HL-60 (cell line): Measurements from ENCODE around the gene RPRM.

Source experiments
- DNase-seq, 2 experiments: peaks; one replicate each; pipeline ENCODE4 v3.0.0-alpha.2; 2010 to 2020; ENCODE audit warnings: low read depth in 1 of 2, low spot score in 1 of 2
- H3K27ac ChIP-seq: fragments of 250-450 bp; sonication (Bioruptor Pico); replicated peaks from 2 replicates; pipeline ENCODE4 v1.5.1; 2020; ENCODE audit warnings: mild to moderate bottlenecking, moderate library complexity
- H3K27me3 ChIP-seq: fragments of 250-450 bp; sonication (Bioruptor Pico); 2 replicates; pipeline ENCODE4 v1.5.1; 2021; ENCODE audit warnings: mild to moderate bottlenecking, moderate library complexity; ENCODE audit not compliant: insufficient read depth, poor library complexity, severe bottlenecking
- H3K4me3 ChIP-seq: replicated peaks from 2 replicates; pipeline ENCODE4 v1.5.1; 2011; ENCODE audit warnings: mild to moderate bottlenecking, control low read depth, low read length; ENCODE audit not compliant: insufficient read depth
- GABPA ChIP-seq: IDR thresholded peaks from 2 replicates; pipeline ENCODE4 v1.6.1; 2012; ENCODE audit warnings: low read depth
- POLR2AphosphoS5 ChIP-seq: IDR thresholded peaks from 2 replicates; pipeline ENCODE4 v1.6.1; 2012; ENCODE audit warnings: low read depth
- SPI1 ChIP-seq: IDR thresholded peaks from 2 replicates; pipeline ENCODE4 v1.6.1; 2012; ENCODE audit warnings: low read depth, mild to moderate bottlenecking, borderline replicate concordance
- TF ChIP-seq, protein P1 (sequence below): IDR thresholded peaks from one replicate; pipeline ENCODE4 v1.5.1; 2011; ENCODE audit warnings: low read length, control low read depth, inconsistent platforms; ENCODE audit not compliant: insufficient read depth
- TF ChIP-seq, protein P2 (sequence below): IDR thresholded peaks from 2 replicates; pipeline ENCODE4 v1.6.1; 2012; ENCODE audit warnings: low read depth; ENCODE audit not compliant: insufficient replicate concordance

The RPRM gene

DNA sequence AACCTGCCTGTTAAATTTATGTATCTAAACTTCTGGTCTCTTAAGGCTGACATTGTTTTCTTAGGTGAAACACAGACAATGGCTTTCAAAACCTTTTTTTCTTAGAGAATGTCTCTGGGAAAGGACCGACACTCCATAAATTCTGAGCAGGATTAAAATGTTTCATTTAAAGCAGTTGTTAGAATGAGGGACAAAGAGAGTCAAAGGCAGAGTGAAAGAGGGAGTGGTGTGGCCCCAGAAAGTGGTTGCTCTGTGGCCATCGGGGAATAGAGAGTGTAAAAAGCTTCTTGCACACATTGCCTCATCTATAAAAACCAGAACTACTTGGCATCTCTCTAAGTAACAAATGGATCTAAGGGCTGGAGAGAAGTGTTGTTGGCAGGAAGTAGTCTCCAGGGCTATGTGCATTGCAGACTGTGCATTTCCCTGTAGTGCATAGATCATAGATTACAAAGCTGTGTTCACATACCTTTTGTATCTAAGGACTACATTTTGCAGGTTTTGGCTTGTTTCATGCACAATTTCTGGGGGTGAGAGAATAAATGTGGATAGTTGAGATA lies 3.6 kb downstream of the RPRM start:
- DNase-seq: no peak
- no peak overlapping the region for H3K27ac ChIP-seq
- H3K4me3 ChIP-seq: no peak overlapping the region
- H3K27me3 ChIP-seq: peaks cover 32% of the 10 kb centered on the region
- TF ChIP-seq, protein P1, sequence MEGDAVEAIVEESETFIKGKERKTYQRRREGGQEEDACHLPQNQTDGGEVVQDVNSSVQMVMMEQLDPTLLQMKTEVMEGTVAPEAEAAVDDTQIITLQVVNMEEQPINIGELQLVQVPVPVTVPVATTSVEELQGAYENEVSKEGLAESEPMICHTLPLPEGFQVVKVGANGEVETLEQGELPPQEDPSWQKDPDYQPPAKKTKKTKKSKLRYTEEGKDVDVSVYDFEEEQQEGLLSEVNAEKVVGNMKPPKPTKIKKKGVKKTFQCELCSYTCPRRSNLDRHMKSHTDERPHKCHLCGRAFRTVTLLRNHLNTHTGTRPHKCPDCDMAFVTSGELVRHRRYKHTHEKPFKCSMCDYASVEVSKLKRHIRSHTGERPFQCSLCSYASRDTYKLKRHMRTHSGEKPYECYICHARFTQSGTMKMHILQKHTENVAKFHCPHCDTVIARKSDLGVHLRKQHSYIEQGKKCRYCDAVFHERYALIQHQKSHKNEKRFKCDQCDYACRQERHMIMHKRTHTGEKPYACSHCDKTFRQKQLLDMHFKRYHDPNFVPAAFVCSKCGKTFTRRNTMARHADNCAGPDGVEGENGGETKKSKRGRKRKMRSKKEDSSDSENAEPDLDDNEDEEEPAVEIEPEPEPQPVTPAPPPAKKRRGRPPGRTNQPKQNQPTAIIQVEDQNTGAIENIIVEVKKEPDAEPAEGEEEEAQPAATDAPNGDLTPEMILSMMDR: no peak
- TF ChIP-seq, protein P2, sequence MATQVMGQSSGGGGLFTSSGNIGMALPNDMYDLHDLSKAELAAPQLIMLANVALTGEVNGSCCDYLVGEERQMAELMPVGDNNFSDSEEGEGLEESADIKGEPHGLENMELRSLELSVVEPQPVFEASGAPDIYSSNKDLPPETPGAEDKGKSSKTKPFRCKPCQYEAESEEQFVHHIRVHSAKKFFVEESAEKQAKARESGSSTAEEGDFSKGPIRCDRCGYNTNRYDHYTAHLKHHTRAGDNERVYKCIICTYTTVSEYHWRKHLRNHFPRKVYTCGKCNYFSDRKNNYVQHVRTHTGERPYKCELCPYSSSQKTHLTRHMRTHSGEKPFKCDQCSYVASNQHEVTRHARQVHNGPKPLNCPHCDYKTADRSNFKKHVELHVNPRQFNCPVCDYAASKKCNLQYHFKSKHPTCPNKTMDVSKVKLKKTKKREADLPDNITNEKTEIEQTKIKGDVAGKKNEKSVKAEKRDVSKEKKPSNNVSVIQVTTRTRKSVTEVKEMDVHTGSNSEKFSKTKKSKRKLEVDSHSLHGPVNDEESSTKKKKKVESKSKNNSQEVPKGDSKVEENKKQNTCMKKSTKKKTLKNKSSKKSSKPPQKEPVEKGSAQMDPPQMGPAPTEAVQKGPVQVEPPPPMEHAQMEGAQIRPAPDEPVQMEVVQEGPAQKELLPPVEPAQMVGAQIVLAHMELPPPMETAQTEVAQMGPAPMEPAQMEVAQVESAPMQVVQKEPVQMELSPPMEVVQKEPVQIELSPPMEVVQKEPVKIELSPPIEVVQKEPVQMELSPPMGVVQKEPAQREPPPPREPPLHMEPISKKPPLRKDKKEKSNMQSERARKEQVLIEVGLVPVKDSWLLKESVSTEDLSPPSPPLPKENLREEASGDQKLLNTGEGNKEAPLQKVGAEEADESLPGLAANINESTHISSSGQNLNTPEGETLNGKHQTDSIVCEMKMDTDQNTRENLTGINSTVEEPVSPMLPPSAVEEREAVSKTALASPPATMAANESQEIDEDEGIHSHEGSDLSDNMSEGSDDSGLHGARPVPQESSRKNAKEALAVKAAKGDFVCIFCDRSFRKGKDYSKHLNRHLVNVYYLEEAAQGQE: no peak
- no peak for TF ChIP-seq SPI1
- TF ChIP-seq POLR2AphosphoS5: no peak
- TF ChIP-seq GABPA: no peak

DNA sequence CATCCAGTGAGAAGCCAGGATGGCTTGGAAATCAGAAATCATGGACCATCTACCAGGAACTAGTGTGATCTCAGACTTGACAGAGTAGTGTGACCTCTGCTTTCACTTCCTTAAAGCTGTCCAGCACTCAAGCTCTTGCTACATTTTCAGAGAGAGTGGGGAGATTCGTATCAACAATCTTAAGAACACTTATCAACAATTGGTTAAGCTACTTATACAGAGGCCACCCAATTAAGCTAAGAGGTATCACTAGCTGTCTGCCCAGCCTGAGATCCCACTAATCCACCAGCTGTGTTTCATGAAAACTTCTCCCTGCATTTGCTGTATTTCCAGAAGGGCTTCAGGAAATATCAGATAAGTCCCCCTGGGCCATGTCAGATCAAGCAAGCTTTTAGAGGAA lies 4.2 kb downstream of the RPRM start:
- H3K4me3 ChIP-seq: no peak overlapping the region
- H3K27ac ChIP-seq: no peak overlapping the region
- no peak for DNase-seq
- TF ChIP-seq, protein P1: no peak
- TF ChIP-seq SPI1 (no peak), POLR2AphosphoS5 (no peak), GABPA (no peak)
- TF ChIP-seq, protein P2: no peak
- peaks cover 32% of the 10 kb centered on the region for H3K27me3 ChIP-seq

DNA sequence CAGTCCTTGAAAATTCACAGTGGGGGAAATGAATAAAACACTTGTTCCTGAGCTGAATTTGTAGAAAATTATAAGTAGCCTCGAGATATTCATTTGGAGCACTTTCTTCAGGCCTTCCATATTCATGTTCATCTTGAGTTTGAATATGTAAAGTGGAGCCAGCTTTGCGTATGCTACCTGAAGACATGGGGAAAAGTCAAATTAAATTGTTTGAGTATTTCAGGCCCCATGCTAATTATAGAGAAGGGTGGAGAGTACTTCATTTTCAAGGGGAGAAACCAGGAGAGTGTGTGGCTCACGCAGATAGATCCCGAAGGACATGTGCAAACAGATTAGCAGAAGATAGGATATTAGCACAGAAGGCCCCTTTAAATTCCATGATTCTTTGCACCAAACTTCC lies 7.7 kb downstream of the RPRM start:
- no peak overlapping the region for H3K27ac ChIP-seq
- H3K4me3 ChIP-seq: no peak overlapping the region
- DNase-seq: no peak
- H3K27me3 ChIP-seq: peaks cover 6% of the 10 kb centered on the region
- TF ChIP-seq, protein P2: no peak
- TF ChIP-seq SPI1 (no peak), POLR2AphosphoS5 (no peak), GABPA (no peak)
- TF ChIP-seq, protein P1: no peak
